Posterior cingulate gyrus (tissue), 11 donors: ENCODE results near the gene ATP6V0A1.
"Not testable (repeated sequence)": the region's sequence is repeated elsewhere in the genome, so short reads cannot be mapped to it uniquely, and the experiment has no call there.

ENCODE experiments used
- DNase-seq, 10 donors: peaks; one replicate each; pipeline versions ENCODE4 v3.0.0 to v3.0.0-alpha.2; 2020 to 2021; ENCODE audit warnings: mixed read lengths in 3 of 10
- intact Hi-C: fragments of 100-400 bp; cut with DNase I; formaldehyde crosslinking; loops from one replicate; pipeline ENCODE4 v1.15.1; 2023

The ATP6V0A1 gene

GRCh38 chr17:42548993-42549755, 90.5 kb downstream of the ATP6V0A1 start:
- DNase-seq, result no peak
- intact Hi-C loops, result no loop called here

- DNase-seq, result peak in 2 of 10 donors; percentile 25 to 67
- intact Hi-C loops, result not testable (repeated sequence)
Measured at GRCh38 chr17:42552736-42553135, 94.1 kb downstream of the ATP6V0A1 start, which contains the start of gene HSD17B1. TSS of gene HSD17B1 (plus strand) at chr17:42552923. CDS start at chr17:42552934, 11 bp downstream.

DNA sequence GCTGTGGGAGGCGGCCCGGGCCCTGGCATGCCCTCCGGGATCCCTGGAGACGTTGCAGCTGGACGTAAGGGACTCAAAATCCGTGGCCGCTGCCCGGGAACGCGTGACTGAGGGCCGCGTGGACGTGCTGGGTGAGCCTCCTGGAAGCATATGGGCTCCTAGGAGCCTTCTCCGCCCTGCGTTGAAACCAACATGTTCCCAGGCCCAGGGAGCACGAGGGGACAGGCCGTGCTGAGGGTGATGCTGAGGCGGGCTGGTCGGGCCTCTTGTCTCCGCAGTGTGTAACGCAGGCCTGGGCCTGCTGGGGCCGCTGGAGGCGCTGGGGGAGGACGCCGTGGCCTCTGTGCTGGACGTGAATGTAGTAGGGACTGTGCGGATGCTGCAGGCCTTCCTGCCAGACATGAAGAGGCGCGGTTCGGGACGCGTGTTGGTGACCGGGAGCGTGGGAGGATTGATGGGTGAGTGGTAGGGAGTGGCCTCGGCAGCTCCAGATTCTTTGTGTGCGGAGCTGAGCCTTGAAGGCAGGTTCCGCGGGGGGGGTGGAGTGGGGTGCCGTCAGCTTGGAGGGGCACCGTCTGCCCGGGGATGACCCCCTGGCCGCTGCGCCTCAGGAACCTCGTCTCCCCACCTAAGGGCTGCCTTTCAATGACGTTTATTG, 94.6 kb downstream of the ATP6V0A1 start:
- intact Hi-C loops, result no loop called here
- peak in 2 of 10 donors; percentile 72 to 79 for DNase-seq

GRCh38 chr17:42553866-42554249, 95.2 kb downstream of the ATP6V0A1 start:
- intact Hi-C loops, result no loop called here
- DNase-seq, result peak in 1 of 10 donors; percentile 72

DNA sequence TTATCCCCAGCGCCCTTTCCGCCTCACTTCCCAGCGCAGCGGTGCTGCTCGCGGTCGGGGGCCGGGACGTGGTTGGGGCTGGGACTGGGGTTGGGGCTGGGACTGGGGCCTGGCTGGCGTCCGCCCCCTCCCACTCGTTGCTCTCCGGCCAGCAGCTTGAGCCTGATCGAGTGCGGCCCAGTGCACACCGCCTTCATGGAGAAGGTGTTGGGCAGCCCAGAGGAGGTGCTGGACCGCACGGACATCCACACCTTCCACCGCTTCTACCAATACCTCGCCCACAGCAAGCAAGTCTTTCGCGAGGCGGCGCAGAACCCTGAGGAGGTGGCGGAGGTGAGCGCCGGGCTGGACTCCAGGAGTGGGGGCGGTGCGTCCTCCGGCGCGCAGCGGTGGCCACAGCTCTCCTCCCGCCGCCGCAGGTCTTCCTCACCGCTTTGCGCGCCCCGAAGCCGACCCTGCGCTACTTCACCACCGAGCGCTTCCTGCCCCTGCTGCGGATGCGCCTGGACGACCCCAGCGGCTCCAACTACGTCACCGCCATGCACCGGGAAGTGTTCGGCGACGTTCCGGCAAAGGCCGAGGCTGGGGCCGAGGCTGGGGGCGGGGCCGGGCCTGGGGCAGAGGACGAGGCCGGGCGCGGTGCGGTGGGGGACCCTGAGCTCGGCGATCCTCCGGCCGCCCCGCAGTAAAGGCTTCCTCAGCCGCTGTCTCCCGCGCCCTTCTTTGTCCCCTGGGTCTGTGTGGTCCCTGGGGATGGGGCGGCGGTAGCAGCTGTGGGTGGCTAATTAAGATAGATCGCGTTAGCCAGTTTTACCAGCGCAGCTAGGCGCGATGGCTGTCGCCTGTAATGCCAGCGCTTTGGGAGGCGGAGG, 95.8 kb downstream of the ATP6V0A1 start:
- peak; percentile 82 to 98 (median 92) for DNase-seq
- intact Hi-C loops, result no loop called here

GRCh38 chr17:42555122-42555622, 96.5 kb downstream of the ATP6V0A1 start:
- peak in 1 of 10 donors; percentile 15 for DNase-seq
- intact Hi-C loops, result no loop called here

- DNase-seq, result peak in 1 of 10 donors; percentile 85
- intact Hi-C loops, result not testable (repeated sequence)
Measured at GRCh38 chr17:42555961-42556617, 97.4 kb downstream of the ATP6V0A1 start.

DNA sequence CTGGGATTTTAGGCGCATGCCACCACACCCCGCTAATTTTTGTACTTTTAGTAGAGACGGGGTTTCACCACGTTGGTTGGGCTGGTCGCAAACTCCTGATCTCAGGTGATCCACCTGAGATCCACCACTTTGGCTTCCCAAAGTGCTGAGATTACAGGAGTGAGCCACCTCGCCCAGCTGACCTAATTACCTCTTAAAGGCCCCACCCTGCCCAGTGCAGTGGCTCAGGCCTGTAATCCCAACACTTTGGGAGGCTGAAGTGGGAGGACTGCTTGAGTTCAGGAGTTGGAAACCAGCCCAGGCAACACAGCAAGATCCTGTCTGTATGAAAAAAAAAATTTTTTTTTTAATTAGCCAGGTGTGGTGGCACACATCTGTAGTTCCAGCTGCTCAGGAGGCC, 100.4 kb downstream of the ATP6V0A1 start:
- intact Hi-C loops, result no loop called here
- peak in 1 of 10 donors; percentile 29 for DNase-seq

GRCh38 chr17:42560246-42560645, 101.6 kb downstream of the ATP6V0A1 start:
- intact Hi-C loops, result no loop called here

DNA sequence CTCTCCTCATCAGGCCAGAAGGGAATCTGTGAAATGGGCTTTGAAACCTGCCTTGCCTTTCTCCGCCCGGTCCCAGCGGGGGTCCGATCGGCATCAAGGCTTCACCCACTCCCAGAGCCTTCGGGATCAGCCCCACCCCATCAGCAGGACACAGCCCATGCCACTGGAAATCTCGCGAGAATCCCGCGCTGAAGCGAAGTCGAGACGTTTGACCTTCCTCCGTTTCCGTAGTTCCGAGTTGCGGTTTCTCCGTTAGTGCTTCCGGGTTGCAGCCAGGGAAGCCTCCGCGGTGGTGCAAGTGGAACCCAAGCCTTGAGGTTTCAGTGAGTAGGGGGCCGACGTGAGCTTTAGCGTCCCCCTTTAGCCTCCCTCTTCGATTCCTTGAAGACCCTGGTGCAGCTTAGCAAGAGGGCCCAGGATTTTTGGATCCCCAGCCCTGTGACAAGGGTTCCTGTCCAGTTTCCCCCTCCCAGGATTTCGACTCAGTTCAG, 103.3 kb downstream of the ATP6V0A1 start, which contains the start of gene COASY:
COASY (plus strand) TSS at position 252 of the 491 bp plus-strand sequence. CDS start 475 bp downstream, outside the sequence.
- DNase-seq, result peak; percentile 88 to 99 (median 94)
- intact Hi-C loops, result no loop called here

More at GRCh38 chr17:42560246-42560645, 101.6 kb downstream of the ATP6V0A1 start:
- DNase-seq, result peak in 1 of 10 donors; percentile 2

- DNase-seq, result peak in 3 of 10 donors; percentile 71 to 85 (median 76)
- intact Hi-C loops, result no loop called here
Measured at GRCh38 chr17:42562388-42563142, 103.9 kb downstream of the ATP6V0A1 start.

- intact Hi-C loops, result no loop called here
- peak in 1 of 10 donors; percentile 31 for DNase-seq
Measured at GRCh38 chr17:42563143-42563509, 104.4 kb downstream of the ATP6V0A1 start.

- intact Hi-C loops, result no loop called here
- no peak for DNase-seq
Measured at GRCh38 chr17:42563543-42563942, 104.9 kb downstream of the ATP6V0A1 start.

GRCh38 chr17:42563950-42564349, 105.3 kb downstream of the ATP6V0A1 start:
- peak in 1 of 10 donors; percentile 37 for DNase-seq

GRCh38 chr17:42564815-42565522, 106.3 kb downstream of the ATP6V0A1 start:
- DNase-seq, result peak in 1 of 10 donors; percentile 52
- intact Hi-C loops, result no loop called here

More at GRCh38 chr17:42563950-42564349, 105.3 kb downstream of the ATP6V0A1 start:
- intact Hi-C loops, result no loop called here

GRCh38 chr17:42565523-42566214, 107.0 kb downstream of the ATP6V0A1 start:
- intact Hi-C loops, result no loop called here
- DNase-seq, result peak in 2 of 10 donors; percentile 40 to 57

- DNase-seq, result peak in 2 of 10 donors; percentile 34 to 67
- intact Hi-C loops, result no loop called here
Measured at GRCh38 chr17:42566215-42566882, 107.7 kb downstream of the ATP6V0A1 start.
